ENCODE measurements around the gene FABP7. TPM values are rescaled to one million over a fixed set of nuclear protein-coding genes. Genes with fewer than 3 reads are reported as not detected.

FABP7 gene
- total and polyA plus RNA-seq, 2 experiments from 2014 or later = 6.6 to 15.7 TPM

DNA sequence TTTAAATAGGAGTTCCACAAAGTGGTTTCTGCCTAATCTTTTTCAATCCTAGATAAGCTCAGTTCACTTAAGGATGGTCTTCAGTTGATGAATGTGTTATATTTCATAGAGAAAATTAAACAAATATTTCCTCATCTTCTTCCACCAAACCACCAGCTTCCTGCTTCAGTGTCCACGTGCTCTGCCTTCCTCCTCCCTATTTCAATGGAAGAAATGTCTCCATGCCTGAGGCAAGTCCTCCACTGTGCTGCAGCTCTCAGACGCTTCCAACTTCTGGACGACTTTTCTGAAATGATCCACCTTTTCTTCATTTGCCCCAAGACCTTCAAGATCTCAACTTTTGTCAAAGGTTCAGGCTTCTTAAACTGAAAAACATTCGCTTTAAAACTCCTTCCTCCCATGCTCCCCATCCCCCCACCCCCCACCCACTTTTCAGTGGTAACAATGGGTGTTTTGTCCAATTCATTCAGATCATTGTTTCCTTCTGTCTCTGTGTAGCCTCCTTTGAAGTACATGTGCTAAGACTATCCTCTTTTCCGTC, 25.3 kb upstream of the FABP7 start:
- no peaks in the 10 kb centered on the region for H3K79me2 ChIP-seq (replicated peaks; ENCODE audit: insufficient read depth)
- H3K4me3 ChIP-seq = no peak overlapping the region
- H3K27me3 Mint-ChIP-seq (ENCODE audit: insufficient read depth, low read depth, poor library complexity) = peaks cover 18% of the 10 kb centered on the region
- H3K4me1 ChIP-seq (ENCODE audit: insufficient read depth) = peaks cover 34% of the 10 kb centered on the region
- peaks cover 24% of the 10 kb centered on the region for H3K4me1 Mint-ChIP-seq
- no peaks in the 10 kb centered on the region; the same call in 1 of the 2 replicates for H3F3A ChIP-seq (replicated peaks; ENCODE audit: low read depth)
- peaks cover 9% of the 10 kb centered on the region; the same call in 1 of the 2 replicates for H4K20me1 ChIP-seq (replicated peaks; ENCODE audit: insufficient read depth)
- peaks cover 76% of the 10 kb centered on the region for H3K27me3 ChIP-seq (ENCODE audit: insufficient read depth)
- no peak overlapping the region for H3K27ac Mint-ChIP-seq
- peaks cover 3% of the 10 kb centered on the region; the same call in 2 of the 3 replicates for H3K9me3 Mint-ChIP-seq
- no peak overlapping the region for H3K27ac ChIP-seq (ENCODE audit: low read depth)
- no peak overlapping the region for H2AFZ ChIP-seq
- DNase-seq (ENCODE audit: low spot score) (no peak), ATAC-seq (no peak)
- TF ChIP-seq EZH2phosphoT487 (IDR thresholded peaks at IDR 0.05; ENCODE audit: unreplicated experiment) = no peak
- TF ChIP-seq STAT1 (IDR thresholded peaks at IDR 0.05; ENCODE audit: unreplicated experiment) = no peak
- no peak for TF ChIP-seq ZNF462 (CRISPR knock-in tag; IDR thresholded peaks at IDR 0.05)
- TF ChIP-seq, protein P1, sequence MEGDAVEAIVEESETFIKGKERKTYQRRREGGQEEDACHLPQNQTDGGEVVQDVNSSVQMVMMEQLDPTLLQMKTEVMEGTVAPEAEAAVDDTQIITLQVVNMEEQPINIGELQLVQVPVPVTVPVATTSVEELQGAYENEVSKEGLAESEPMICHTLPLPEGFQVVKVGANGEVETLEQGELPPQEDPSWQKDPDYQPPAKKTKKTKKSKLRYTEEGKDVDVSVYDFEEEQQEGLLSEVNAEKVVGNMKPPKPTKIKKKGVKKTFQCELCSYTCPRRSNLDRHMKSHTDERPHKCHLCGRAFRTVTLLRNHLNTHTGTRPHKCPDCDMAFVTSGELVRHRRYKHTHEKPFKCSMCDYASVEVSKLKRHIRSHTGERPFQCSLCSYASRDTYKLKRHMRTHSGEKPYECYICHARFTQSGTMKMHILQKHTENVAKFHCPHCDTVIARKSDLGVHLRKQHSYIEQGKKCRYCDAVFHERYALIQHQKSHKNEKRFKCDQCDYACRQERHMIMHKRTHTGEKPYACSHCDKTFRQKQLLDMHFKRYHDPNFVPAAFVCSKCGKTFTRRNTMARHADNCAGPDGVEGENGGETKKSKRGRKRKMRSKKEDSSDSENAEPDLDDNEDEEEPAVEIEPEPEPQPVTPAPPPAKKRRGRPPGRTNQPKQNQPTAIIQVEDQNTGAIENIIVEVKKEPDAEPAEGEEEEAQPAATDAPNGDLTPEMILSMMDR (conservative IDR thresholded peaks at IDR 0.05; ENCODE audit: low read depth in 2 of 2) = no peak
- TF ChIP-seq NANOG (IDR thresholded peaks at IDR 0.05; ENCODE audit: borderline replicate concordance) = no peak
- no peak for TF ChIP-seq EZH2 (IDR thresholded peaks at IDR 0.05; ENCODE audit: low read depth, unreplicated experiment)
- TF ChIP-seq ETS1 (IDR thresholded peaks at IDR 0.05) = no peak
- no peak for TF ChIP-seq JUNB (IDR thresholded peaks at IDR 0.05; ENCODE audit: unreplicated experiment)
- TF ChIP-seq ZNF114 (CRISPR knock-in tag; IDR thresholded peaks at IDR 0.05) = no peak
- no peak for TF ChIP-seq POLR2AphosphoS5 (IDR thresholded peaks at IDR 0.05; ENCODE audit: low read depth)
- TF ChIP-seq, protein P2, sequence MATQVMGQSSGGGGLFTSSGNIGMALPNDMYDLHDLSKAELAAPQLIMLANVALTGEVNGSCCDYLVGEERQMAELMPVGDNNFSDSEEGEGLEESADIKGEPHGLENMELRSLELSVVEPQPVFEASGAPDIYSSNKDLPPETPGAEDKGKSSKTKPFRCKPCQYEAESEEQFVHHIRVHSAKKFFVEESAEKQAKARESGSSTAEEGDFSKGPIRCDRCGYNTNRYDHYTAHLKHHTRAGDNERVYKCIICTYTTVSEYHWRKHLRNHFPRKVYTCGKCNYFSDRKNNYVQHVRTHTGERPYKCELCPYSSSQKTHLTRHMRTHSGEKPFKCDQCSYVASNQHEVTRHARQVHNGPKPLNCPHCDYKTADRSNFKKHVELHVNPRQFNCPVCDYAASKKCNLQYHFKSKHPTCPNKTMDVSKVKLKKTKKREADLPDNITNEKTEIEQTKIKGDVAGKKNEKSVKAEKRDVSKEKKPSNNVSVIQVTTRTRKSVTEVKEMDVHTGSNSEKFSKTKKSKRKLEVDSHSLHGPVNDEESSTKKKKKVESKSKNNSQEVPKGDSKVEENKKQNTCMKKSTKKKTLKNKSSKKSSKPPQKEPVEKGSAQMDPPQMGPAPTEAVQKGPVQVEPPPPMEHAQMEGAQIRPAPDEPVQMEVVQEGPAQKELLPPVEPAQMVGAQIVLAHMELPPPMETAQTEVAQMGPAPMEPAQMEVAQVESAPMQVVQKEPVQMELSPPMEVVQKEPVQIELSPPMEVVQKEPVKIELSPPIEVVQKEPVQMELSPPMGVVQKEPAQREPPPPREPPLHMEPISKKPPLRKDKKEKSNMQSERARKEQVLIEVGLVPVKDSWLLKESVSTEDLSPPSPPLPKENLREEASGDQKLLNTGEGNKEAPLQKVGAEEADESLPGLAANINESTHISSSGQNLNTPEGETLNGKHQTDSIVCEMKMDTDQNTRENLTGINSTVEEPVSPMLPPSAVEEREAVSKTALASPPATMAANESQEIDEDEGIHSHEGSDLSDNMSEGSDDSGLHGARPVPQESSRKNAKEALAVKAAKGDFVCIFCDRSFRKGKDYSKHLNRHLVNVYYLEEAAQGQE (IDR thresholded peaks at IDR 0.05; ENCODE audit: unreplicated experiment) = no peak
- no peak overlapping the region for H3K4me2 ChIP-seq
- H3K36me3 Mint-ChIP-seq (ENCODE audit: low read depth) = peaks cover 2% of the 10 kb centered on the region; the same call in 1 of the 3 replicates
- H3K9me2 ChIP-seq (ENCODE audit: insufficient read depth) = no peaks in the 10 kb centered on the region
- H3K36me3 ChIP-seq (ENCODE audit: insufficient read depth) = no peaks in the 10 kb centered on the region
- H3K4me3 Mint-ChIP-seq = no peak overlapping the region

Measured in GM23338 (cell line).